Endothelial cell of umbilical vein (primary cell): ENCODE measurements around the gene TGM3.

Source experiments
- CTCF ChIP-seq, 2 donors: IDR thresholded peaks; 1 replicate in 1 of 2; 2 replicates in 1 of 2; pipeline ENCODE4 v1.5.1; 2011; ENCODE audit warnings: low read length in 2 of 2, mild to moderate bottlenecking in 2 of 2, moderate library complexity in 2 of 2, control low read depth in 1 of 2, inconsistent platforms in 1 of 2, low read depth in 1 of 2; ENCODE audit not compliant: insufficient read depth in 1 of 2; ENCODE audit errors: extremely low read depth in 1 of 2
- EZH2 ChIP-seq: IDR thresholded peaks from 2 replicates; pipeline ENCODE4 v1.6.1; 2012; ENCODE audit warnings: borderline replicate concordance, low read depth, mild to moderate bottlenecking, moderate library complexity, low read length, inconsistent platforms; ENCODE audit not compliant: severe bottlenecking
- FOS ChIP-seq: IDR thresholded peaks from 2 replicates; pipeline ENCODE4 v1.6.1; 2011; ENCODE audit warnings: mild to moderate bottlenecking, low read length, moderate library complexity, borderline replicate concordance; ENCODE audit not compliant: insufficient read depth
- GATA2 ChIP-seq: IDR thresholded peaks from 2 replicates; pipeline ENCODE4 v1.7.0; 2011; ENCODE audit warnings: low read depth, mild to moderate bottlenecking, moderate library complexity, mixed read lengths, low read length; ENCODE audit not compliant: insufficient read length, insufficient read depth
- JUN ChIP-seq: IDR thresholded peaks from 2 replicates; pipeline ENCODE4 v1.6.1; 2011; ENCODE audit warnings: borderline replicate concordance, low read depth; ENCODE audit not compliant: insufficient read length, insufficient read depth
- MAX ChIP-seq: IDR thresholded peaks from 2 replicates; pipeline ENCODE4 v1.6.1; 2011; ENCODE audit not compliant: insufficient read depth, insufficient read length
- MYC ChIP-seq: IDR thresholded peaks from one replicate; pipeline ENCODE4 v1.6.1; 2011; ENCODE audit warnings: mild to moderate bottlenecking, low read depth, low read length
- POLR2A ChIP-seq: IDR thresholded peaks from 2 replicates; pipeline ENCODE4 v1.6.1; 2012; ENCODE audit warnings: low read depth, mild to moderate bottlenecking, control low read depth, low read length
- POLR2AphosphoS5 ChIP-seq: IDR thresholded peaks from 2 replicates; pipeline ENCODE4 v1.6.1; 2012; ENCODE audit warnings: low read depth, mild to moderate bottlenecking, control low read depth, low read length, moderate library complexity; ENCODE audit not compliant: insufficient read depth

GRCh38 chr20:2314759-2315439 lies 19.1 kb downstream of the TGM3 start:
- TF ChIP-seq EZH2 = no peak
- no peak for TF ChIP-seq CTCF (IDR thresholded peaks at IDR 0.05; ENCODE audit: extremely low read depth in 1 of 2, insufficient read depth in 1 of 2, low read depth in 1 of 2, low read length in 2 of 2)
- no peak for TF ChIP-seq POLR2A
- TF ChIP-seq POLR2AphosphoS5 = no peak
- TF ChIP-seq MAX = no peak
- TF ChIP-seq GATA2 = no peak
- TF ChIP-seq JUN = no peak
- TF ChIP-seq MYC = no peak
- TF ChIP-seq FOS = no peak
